IPS DF 6.9 (cell line): ENCODE measurements around the gene SHROOM2.

ENCODE experiments used
- DNase-seq: peaks from one replicate; pipeline ENCODE4 v3.0.0-alpha.2; 2013; ENCODE audit warnings: low read depth, low spot score
- H3K27ac ChIP-seq: one replicate; pipeline ENCODE4 v1.5.1; 2013; ENCODE audit warnings: low read length, control low read depth
- H3K27me3 ChIP-seq: 2 replicates; pipeline ENCODE4 v1.6.1; 2013; ENCODE audit warnings: mild to moderate bottlenecking, low read length; ENCODE audit not compliant: control insufficient read depth, insufficient read depth
- H3K36me3 ChIP-seq: 2 replicates; pipeline ENCODE4 v1.6.1; 2013; ENCODE audit warnings: low read length; ENCODE audit not compliant: control insufficient read depth, insufficient read depth
- H3K4me1 ChIP-seq: 2 replicates; pipeline ENCODE4 v1.6.1; 2013; ENCODE audit warnings: low read length; ENCODE audit not compliant: control insufficient read depth, insufficient read depth
- H3K4me3 ChIP-seq: 2 replicates; pipeline ENCODE4 v1.5.1; 2013; ENCODE audit warnings: mild to moderate bottlenecking, low read length
- H3K9me3 ChIP-seq: 2 replicates; pipeline ENCODE4 v1.6.1; 2013; ENCODE audit warnings: low read length, inconsistent platforms; ENCODE audit not compliant: control insufficient read depth, insufficient read depth
- WGBS: extraction: QIAGEN DNeasy Blood & Tissue Kit; methylation state at CpG from one replicate; pipeline ENCODE4 v1.1.7; 2013; ENCODE audit warnings: mixed read lengths, missing lambda C conversion rate; ENCODE audit not compliant: insufficient read length, insufficient coverage; 5-methylcytosine and 5-hydroxymethylcytosine counted together

SHROOM2 gene

DNA sequence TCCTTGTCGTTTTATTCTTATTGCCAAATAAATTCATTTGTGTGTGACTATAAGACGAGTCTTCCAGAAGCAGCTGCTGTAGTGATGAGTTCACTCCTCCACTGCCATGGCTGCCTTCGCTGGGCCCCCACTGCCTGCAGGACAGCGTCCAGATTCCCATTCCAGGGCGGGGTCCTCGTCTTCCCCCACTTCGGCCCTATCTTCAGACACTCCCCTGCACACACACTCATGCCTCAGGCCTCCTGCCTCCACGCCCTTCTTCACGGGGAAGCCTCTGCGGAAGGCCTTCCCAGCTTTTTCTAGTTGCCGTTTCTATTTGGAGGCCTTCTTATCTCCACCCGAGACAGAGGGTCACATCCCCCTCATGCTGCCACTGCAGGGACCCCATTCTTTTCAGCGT lies 80.4 kb downstream of the SHROOM2 start:
- Histone ChIP-seq H3K4me1 (no peaks in the 10 kb centered on the region), H3K27ac (no peak overlapping the region), H3K4me3 (no peak overlapping the region), H3K27me3 (no peaks in the 10 kb centered on the region), H3K9me3 (no peaks in the 10 kb centered on the region), H3K36me3 (no peaks in the 10 kb centered on the region)
- no CpG with 5 or more reads among the region's 13 CpGs for WGBS
- no peak for DNase-seq

DNA sequence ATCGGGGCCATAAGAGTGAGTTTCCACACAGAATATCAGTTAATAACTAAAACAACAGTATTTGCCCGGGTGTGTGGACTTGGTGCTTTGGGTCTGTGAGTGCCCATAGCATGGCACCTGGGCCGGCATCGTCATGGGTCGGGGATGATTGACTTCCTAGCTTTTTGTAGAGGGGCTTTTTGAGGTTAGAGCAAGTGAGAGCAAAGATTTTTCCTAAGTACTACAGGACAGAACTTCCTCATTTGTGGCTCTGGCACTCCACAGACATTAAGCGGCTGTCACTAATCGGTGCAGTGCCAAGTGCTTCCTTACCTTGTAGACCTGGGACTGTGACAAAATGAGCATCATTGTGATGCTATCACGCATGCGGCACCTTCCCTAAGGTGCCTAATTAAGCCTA lies 81.0 kb downstream of the SHROOM2 start:
- Histone ChIP-seq H3K27me3 (no peaks in the 10 kb centered on the region), H3K36me3 (no peaks in the 10 kb centered on the region), H3K4me3 (no peak overlapping the region), H3K27ac (no peak overlapping the region), H3K4me1 (no peaks in the 10 kb centered on the region), H3K9me3 (no peaks in the 10 kb centered on the region)
- no peak for DNase-seq
- no CpG with 5 or more reads among the region's 9 CpGs for WGBS

DNA sequence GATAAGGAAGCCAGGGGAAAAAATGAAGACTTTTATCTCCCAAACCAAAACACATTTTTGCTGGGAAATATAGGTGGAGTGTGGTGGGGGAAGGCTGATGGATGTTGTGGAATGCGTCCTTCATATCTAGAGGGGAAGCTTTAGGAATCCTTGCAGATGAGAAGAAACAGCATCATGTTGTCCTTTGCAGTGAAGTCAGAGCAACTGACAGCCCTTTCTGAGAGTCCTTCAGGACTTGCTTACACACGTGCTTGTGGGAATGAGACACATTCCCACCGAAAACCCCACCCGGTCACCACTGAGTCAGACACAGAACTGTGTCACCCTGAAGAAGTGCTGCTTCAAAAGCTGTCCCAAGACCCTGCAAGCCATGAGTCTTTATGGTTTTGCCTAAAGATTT lies 81.5 kb downstream of the SHROOM2 start:
- no peak for DNase-seq
- no peaks in the 10 kb centered on the region for H3K4me1 ChIP-seq
- H3K9me3 ChIP-seq: no peaks in the 10 kb centered on the region
- no peak overlapping the region for H3K27ac ChIP-seq
- H3K4me3 ChIP-seq: no peak overlapping the region
- H3K27me3 ChIP-seq: no peaks in the 10 kb centered on the region
- H3K36me3 ChIP-seq: no peaks in the 10 kb centered on the region
- WGBS: no CpG with 5 or more reads among the region's 4 CpGs

DNA sequence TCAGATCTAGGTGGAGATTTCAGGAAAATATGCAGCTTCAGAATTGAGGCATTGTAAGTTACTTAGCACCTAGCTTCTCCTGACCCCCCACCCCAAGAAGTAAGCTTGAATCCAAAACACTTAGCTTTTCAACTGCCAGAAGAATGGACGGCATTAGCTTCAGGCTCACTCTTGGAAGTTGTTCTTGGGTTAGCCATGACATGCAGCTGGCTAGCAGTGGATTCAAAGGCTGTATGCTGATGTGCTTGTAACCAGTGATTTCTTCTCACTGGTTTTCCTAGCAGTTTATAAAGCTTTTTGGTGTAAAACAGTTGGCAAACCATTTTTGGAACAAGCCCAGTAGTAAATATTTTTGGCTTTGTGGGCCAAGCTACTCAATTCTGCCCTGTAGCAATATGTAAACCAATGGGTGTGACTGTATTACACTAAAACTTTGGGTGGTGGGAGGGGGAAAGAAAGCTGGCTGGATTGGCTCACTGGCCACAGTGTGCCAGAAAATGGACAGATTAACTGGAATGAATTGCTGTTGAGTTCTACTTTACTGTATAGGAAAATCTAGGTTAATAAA lies 85.6 kb downstream of the SHROOM2 start:
- Histone ChIP-seq H3K27me3 (no peaks in the 10 kb centered on the region), H3K4me1 (no peaks in the 10 kb centered on the region), H3K9me3 (no peaks in the 10 kb centered on the region), H3K36me3 (no peaks in the 10 kb centered on the region), H3K27ac (no peak overlapping the region), H3K4me3 (no peak overlapping the region)
- no CpG with 5 or more reads among the region's 1 CpG for WGBS
- no peak for DNase-seq

DNA sequence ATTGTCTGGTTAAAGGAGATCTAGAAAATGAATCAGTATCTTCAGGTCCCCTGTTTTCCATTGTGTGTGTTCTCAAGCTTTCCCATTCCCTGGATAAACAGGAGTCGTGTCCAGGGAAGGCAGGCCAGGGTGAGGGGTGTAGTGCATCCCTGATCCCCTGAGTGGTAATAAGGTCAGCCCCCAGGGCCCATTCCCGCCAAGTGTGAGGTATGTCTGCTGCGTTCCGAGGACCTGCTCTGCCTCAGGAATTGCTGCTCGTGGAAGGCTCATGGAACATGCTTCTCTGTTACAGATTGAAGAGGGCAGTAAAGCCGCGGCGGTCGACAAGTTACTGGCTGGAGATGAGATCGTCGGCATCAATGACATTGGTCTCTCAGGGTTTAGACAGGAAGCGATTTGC lies 87.1 kb downstream of the SHROOM2 start:
- Histone ChIP-seq H3K4me1 (no peaks in the 10 kb centered on the region), H3K36me3 (no peaks in the 10 kb centered on the region), H3K9me3 (no peaks in the 10 kb centered on the region), H3K4me3 (no peak overlapping the region), H3K27me3 (no peaks in the 10 kb centered on the region), H3K27ac (no peak overlapping the region)
- no peak for DNase-seq
- WGBS: no CpG with 5 or more reads among the region's 12 CpGs

DNA sequence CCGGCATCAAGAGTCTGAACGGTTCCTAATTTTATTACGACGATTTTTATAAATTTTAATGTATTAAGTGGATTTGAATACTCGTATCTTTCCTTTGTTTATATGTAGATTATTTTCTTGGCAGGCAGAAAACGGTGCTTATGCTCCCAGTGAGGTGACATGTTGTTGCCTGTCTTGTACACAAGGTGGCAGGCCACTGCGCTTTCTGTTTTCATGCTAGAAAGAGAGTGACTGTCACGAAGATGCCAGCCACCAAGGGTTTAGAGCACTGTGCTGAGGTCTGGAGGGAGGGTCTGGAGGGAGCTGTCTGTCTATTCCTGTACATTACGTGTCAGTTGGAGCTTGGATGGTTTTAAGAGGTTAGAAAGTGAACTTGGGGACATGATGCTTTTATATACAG lies 87.7 kb downstream of the SHROOM2 start:
- Histone ChIP-seq H3K9me3 (no peaks in the 10 kb centered on the region), H3K27ac (no peak overlapping the region), H3K4me3 (no peak overlapping the region), H3K4me1 (no peaks in the 10 kb centered on the region), H3K27me3 (no peaks in the 10 kb centered on the region), H3K36me3 (no peaks in the 10 kb centered on the region)
- no peak for DNase-seq
- WGBS: no CpG with 5 or more reads among the region's 9 CpGs

DNA sequence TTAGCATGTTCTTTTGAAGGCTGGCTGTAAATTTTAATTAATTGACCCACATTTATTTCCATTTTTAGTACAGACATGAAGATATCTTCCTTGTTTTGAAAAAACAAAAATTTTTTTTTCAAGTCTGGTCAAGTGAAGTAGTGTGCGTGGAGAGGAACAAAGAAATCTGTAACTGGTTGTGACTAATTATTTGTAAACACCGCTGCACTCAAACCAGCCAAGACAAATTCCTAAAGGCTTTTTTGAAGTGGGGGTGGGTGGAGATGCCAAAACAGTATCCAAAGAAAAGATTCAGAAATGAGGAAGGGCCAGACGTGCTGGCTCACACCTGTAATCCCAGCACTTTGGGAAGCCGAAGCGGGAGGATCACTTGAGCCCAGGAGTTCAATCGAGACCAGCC lies 88.3 kb downstream of the SHROOM2 start:
- Histone ChIP-seq H3K27me3 (no peaks in the 10 kb centered on the region), H3K4me1 (no peaks in the 10 kb centered on the region), H3K36me3 (no peaks in the 10 kb centered on the region), H3K4me3 (no peak overlapping the region), H3K27ac (no peak overlapping the region), H3K9me3 (no peaks in the 10 kb centered on the region)
- no peak for DNase-seq
- no CpG with 5 or more reads among the region's 6 CpGs for WGBS

DNA sequence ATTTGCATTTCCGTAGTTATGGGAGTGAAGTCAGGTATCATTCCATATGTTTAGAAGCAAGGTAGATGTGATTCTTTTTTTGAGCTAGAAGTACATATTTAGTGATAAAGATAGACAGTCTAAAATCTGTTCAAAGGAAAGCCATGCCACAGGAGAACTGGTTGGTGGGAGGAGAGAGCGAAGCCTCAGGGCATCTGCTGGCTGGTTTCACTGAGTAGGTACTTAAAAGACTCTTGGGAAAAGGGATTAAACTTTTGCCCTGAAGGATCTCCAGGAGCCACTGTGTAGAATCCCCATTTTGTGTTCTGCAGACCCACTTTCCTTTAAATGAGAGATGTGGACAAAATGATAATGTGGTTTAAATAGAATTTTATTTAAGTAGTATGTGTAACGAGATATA lies 89.6 kb downstream of the SHROOM2 start:
- Histone ChIP-seq H3K4me1 (no peaks in the 10 kb centered on the region), H3K9me3 (no peaks in the 10 kb centered on the region), H3K27ac (no peak overlapping the region), H3K36me3 (no peaks in the 10 kb centered on the region), H3K27me3 (no peaks in the 10 kb centered on the region), H3K4me3 (no peak overlapping the region)
- WGBS: no CpG with 5 or more reads among the region's 3 CpGs
- no peak for DNase-seq

DNA sequence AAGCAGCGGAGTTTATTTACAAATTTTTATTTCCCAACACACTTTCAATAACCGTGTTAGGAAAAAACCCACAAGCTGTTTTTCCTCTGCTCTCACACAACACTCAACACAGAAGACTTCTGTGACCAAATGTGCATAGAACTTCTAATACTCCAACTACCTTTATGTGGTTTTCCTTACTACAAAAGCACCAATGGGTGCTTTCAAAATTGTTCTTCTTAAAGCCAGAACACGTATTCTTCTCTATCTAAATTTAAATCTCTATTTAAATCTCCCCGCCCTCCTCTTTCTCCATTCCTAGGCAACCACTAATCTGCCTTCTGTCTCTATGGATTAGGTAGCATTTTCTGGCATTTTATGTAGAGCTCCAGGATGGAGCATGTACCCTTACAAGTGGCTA lies 90.0 kb downstream of the SHROOM2 start:
- WGBS: 100% methylated on average over 2 of the region's 4 CpGs
- no peak overlapping the region for H3K4me3 ChIP-seq
- no peaks in the 10 kb centered on the region for H3K27me3 ChIP-seq
- no peaks in the 10 kb centered on the region for H3K36me3 ChIP-seq
- no peaks in the 10 kb centered on the region for H3K9me3 ChIP-seq
- no peak overlapping the region for H3K27ac ChIP-seq
- H3K4me1 ChIP-seq: no peaks in the 10 kb centered on the region
- DNase-seq: no peak

DNA sequence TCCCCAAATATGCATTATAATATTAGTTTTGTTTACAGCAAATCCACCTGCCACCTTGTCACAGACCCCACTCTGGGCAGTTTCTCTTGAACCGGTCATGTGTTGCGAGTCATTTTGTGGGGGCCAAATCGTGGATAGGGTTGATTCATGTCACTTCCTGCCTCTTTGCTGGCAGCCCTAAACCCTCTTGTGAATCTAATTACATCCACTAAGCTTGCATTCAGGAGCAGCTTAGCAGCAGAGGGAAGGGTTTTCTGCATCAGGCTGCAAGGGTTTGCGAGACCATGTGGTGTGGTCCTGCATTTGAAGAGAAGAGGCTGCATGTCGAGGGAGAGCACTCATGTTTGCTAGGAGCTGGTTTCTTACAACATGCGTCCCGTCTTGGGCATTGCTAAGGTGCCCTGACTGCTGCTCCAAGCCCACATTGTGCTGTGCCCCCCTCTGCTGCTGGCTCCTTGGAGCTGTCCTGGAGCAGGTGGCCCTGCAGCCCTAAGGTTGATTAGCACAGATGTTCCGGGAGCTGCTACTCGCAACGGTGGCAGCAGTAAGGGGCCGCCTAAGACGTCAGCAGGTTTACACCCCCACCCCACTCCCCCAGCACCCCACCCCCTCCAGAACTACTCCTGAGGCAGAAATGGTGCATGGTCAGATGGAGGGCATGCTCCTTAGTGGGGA lies 92.1 kb downstream of the SHROOM2 start:
- Histone ChIP-seq H3K27me3 (no peaks in the 10 kb centered on the region), H3K4me3 (no peak overlapping the region), H3K9me3 (no peaks in the 10 kb centered on the region), H3K36me3 (no peaks in the 10 kb centered on the region), H3K4me1 (no peaks in the 10 kb centered on the region), H3K27ac (no peak overlapping the region)
- WGBS: no CpG with 5 or more reads among the region's 12 CpGs
- no peak for DNase-seq

DNA sequence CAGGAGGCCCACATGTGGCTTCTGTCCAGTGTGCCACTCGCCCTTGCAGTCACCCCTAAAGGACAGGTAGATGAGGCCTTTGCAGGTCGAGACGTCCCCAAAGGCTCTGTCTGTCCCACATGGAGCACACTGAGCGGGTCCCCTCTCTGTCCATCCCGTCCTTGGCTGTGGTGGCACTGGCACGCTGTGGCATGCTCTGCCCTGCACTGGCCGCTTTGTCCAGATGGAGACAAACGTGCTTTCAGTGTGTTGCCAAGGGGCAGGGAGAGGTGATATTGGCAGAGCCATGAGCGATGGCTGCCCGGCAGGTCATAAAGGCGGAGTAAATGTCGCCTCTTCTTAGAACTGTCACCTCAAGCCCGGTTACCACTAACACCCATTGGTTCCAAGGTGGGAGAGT lies 94.0 kb downstream of the SHROOM2 start:
- DNase-seq: no peak
- H3K27me3 ChIP-seq: no peaks in the 10 kb centered on the region
- no peaks in the 10 kb centered on the region for H3K4me1 ChIP-seq
- no peaks in the 10 kb centered on the region for H3K36me3 ChIP-seq
- no CpG with 5 or more reads among the region's 13 CpGs for WGBS
- H3K27ac ChIP-seq: no peak overlapping the region
- no peak overlapping the region for H3K4me3 ChIP-seq
- no peaks in the 10 kb centered on the region for H3K9me3 ChIP-seq
